ENCODE results near the gene PYHIN1.

DNA sequence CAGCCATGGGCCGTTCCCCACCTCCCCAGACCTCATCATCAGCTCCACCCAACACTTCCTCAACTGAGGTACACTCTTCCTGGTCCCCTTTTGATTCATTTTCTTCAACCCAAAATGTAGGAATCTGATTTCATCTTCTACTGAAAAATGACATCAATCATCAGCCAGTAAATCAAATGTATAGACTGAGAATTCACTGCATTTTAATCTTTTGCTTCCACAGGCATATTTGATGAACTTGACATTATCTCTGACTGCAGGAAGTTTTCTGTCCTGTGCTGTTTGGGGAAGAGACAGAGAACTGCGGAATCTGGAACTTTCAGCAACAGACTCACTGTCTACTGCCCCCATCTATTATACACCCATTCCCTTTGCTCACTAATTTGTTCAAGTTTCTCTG, 7.8 kb downstream of the PYHIN1 start:
- TF ChIP-seq EZH2 (IDR thresholded peaks at IDR 0.05; ENCODE audit: borderline replicate concordance, low read depth, low read length, severe bottlenecking), result no peak
- TF ChIP-seq, protein P1, sequence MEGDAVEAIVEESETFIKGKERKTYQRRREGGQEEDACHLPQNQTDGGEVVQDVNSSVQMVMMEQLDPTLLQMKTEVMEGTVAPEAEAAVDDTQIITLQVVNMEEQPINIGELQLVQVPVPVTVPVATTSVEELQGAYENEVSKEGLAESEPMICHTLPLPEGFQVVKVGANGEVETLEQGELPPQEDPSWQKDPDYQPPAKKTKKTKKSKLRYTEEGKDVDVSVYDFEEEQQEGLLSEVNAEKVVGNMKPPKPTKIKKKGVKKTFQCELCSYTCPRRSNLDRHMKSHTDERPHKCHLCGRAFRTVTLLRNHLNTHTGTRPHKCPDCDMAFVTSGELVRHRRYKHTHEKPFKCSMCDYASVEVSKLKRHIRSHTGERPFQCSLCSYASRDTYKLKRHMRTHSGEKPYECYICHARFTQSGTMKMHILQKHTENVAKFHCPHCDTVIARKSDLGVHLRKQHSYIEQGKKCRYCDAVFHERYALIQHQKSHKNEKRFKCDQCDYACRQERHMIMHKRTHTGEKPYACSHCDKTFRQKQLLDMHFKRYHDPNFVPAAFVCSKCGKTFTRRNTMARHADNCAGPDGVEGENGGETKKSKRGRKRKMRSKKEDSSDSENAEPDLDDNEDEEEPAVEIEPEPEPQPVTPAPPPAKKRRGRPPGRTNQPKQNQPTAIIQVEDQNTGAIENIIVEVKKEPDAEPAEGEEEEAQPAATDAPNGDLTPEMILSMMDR (IDR thresholded peaks at IDR 0.05; ENCODE audit: borderline replicate concordance, extremely low read depth, low read length, poor library complexity, severe bottlenecking), result no peak
